ENCODE results near the gene SLC9A9. TPM values are rescaled to one million over a fixed set of nuclear protein-coding genes. Genes with fewer than 3 reads are reported as not detected.

SLC9A9 gene
- polyA plus RNA-seq, 1 donor (not counting 4 experiments of a cell fraction or from before 2014, with no cell fraction given): 5.2 TPM

GRCh38 chr3:143633816-143634215 is 214.5 kb downstream of the SLC9A9 start:
- H3K9ac ChIP-seq (ENCODE audit: control insufficient read depth, extremely low read depth, insufficient read depth, low read length): no peak overlapping the region
- DNase-seq (ENCODE audit: low read depth, low spot score): no peak
- FAIRE-seq: no peak

GRCh38 chr3:143629726-143630125 is 218.5 kb downstream of the SLC9A9 start:
- H2AFZ ChIP-seq (ENCODE audit: control insufficient read depth, low read length): no peak overlapping the region
- H3K9ac ChIP-seq (ENCODE audit: control insufficient read depth, extremely low read depth, insufficient read depth, low read length): no peak overlapping the region
- H3K27ac ChIP-seq (ENCODE audit: control insufficient read depth, insufficient read depth, low read length): no peak overlapping the region
- dilution Hi-C loops (cut with MboI; ENCODE audit: extremely low pct_ligation_motif_present, low sequenced_read_pairs): no loop called here
- no peaks in the 10 kb centered on the region for H3K9me3 ChIP-seq (ENCODE audit: control insufficient read depth, low read depth, low read length)
- FAIRE-seq (no peak), DNase-seq (ENCODE audit: low read depth, low spot score) (no peak)
- TF ChIP-seq, protein P1, sequence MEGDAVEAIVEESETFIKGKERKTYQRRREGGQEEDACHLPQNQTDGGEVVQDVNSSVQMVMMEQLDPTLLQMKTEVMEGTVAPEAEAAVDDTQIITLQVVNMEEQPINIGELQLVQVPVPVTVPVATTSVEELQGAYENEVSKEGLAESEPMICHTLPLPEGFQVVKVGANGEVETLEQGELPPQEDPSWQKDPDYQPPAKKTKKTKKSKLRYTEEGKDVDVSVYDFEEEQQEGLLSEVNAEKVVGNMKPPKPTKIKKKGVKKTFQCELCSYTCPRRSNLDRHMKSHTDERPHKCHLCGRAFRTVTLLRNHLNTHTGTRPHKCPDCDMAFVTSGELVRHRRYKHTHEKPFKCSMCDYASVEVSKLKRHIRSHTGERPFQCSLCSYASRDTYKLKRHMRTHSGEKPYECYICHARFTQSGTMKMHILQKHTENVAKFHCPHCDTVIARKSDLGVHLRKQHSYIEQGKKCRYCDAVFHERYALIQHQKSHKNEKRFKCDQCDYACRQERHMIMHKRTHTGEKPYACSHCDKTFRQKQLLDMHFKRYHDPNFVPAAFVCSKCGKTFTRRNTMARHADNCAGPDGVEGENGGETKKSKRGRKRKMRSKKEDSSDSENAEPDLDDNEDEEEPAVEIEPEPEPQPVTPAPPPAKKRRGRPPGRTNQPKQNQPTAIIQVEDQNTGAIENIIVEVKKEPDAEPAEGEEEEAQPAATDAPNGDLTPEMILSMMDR (optimal IDR thresholded peaks at IDR 0.05 in 1 of 3, IDR thresholded peaks at IDR 0.05 in 1 of 3, conservative IDR thresholded peaks at IDR 0.05 in 1 of 3; ENCODE audit: extremely low read depth in 1 of 3, insufficient read depth in 2 of 3, low read length in 3 of 3): no peak
- TF ChIP-seq EZH2 (IDR thresholded peaks at IDR 0.05; ENCODE audit: low read length): no peak
- H3K4me2 ChIP-seq (ENCODE audit: control insufficient read depth, extremely low read depth, insufficient read depth, low read depth, low read length): no peak overlapping the region
- H4K20me1 ChIP-seq (ENCODE audit: control insufficient read depth, extremely low read depth, insufficient read depth, low read length): no peaks in the 10 kb centered on the region
- no peak overlapping the region for H3K4me3 ChIP-seq (ENCODE audit: control insufficient read depth in 2 of 3, extremely low read depth in 1 of 3, insufficient read depth in 2 of 3, low read depth in 1 of 3, low read length in 3 of 3)
- no peaks in the 10 kb centered on the region for H3K36me3 ChIP-seq (ENCODE audit: control insufficient read depth in 2 of 2, extremely low read depth in 1 of 2, insufficient read depth in 2 of 2, low read length in 2 of 2)
- no peaks in the 10 kb centered on the region for H3K9me1 ChIP-seq (ENCODE audit: control insufficient read depth, extremely low read depth, insufficient read depth, low read length)
- H3K27me3 ChIP-seq (ENCODE audit: control insufficient read depth, extremely low read depth, insufficient read depth, low read length): no peaks in the 10 kb centered on the region
- H3K4me1 ChIP-seq (ENCODE audit: control insufficient read depth, extremely low read depth, insufficient read depth, low read length): no peaks in the 10 kb centered on the region
- H3K79me2 ChIP-seq (ENCODE audit: control insufficient read depth, insufficient read depth, low read length): no peaks in the 10 kb centered on the region

More at GRCh38 chr3:143633816-143634215, 214.5 kb downstream of the SLC9A9 start:
- no peak overlapping the region for H3K27ac ChIP-seq (ENCODE audit: control insufficient read depth, insufficient read depth, low read length)
- H3K79me2 ChIP-seq (ENCODE audit: control insufficient read depth, insufficient read depth, low read length): no peaks in the 10 kb centered on the region
- H3K4me3 ChIP-seq (ENCODE audit: control insufficient read depth in 2 of 3, extremely low read depth in 1 of 3, insufficient read depth in 2 of 3, low read depth in 1 of 3, low read length in 3 of 3): no peak overlapping the region
- H2AFZ ChIP-seq (ENCODE audit: control insufficient read depth, low read length): no peak overlapping the region
- no peak overlapping the region for H3K4me2 ChIP-seq (ENCODE audit: control insufficient read depth, extremely low read depth, insufficient read depth, low read depth, low read length)
- no peaks in the 10 kb centered on the region for H3K27me3 ChIP-seq (ENCODE audit: control insufficient read depth, extremely low read depth, insufficient read depth, low read length)
- H3K9me1 ChIP-seq (ENCODE audit: control insufficient read depth, extremely low read depth, insufficient read depth, low read length): no peaks in the 10 kb centered on the region
- no peaks in the 10 kb centered on the region for H3K9me3 ChIP-seq (ENCODE audit: control insufficient read depth, low read depth, low read length)
- no peaks in the 10 kb centered on the region for H4K20me1 ChIP-seq (ENCODE audit: control insufficient read depth, extremely low read depth, insufficient read depth, low read length)
- dilution Hi-C loops (cut with MboI; ENCODE audit: extremely low pct_ligation_motif_present, low sequenced_read_pairs): no loop called here
- H3K4me1 ChIP-seq (ENCODE audit: control insufficient read depth, extremely low read depth, insufficient read depth, low read length): no peaks in the 10 kb centered on the region
- H3K36me3 ChIP-seq (ENCODE audit: control insufficient read depth in 2 of 2, extremely low read depth in 1 of 2, insufficient read depth in 2 of 2, low read length in 2 of 2): no peaks in the 10 kb centered on the region
- TF ChIP-seq, protein P1 (optimal IDR thresholded peaks at IDR 0.05 in 1 of 3, IDR thresholded peaks at IDR 0.05 in 1 of 3, conservative IDR thresholded peaks at IDR 0.05 in 1 of 3; ENCODE audit: extremely low read depth in 1 of 3, insufficient read depth in 2 of 3, low read length in 3 of 3): no peak
- no peak for TF ChIP-seq EZH2 (IDR thresholded peaks at IDR 0.05; ENCODE audit: low read length)

Measured in keratinocyte (primary cell).